ENCODE results near the gene YPEL1. TPM values are rescaled to one million over a fixed set of nuclear protein-coding genes. Genes with fewer than 3 reads are reported as not detected.

Gene YPEL1
- total and polyA plus RNA-seq, 7 donors, result 0.72 to 21.9 (median 4.6) TPM

DNA sequence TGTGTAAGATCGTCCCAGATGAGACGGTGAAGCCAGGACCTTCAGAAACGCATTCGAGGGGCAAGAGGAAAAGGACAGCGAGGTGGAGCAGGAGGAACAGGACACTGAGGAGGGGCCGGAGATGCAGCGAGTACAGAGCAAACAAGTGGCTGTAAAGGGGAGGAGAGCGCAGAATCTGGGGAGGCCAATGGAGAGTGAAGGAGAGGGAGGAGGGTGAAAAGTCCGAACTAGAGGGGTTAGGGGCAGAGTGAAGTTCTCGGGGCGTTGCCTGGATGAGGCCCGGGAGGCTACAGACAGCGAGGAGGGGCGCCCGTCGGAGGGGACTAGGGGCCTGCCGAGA lies 78.6 kb downstream of the YPEL1 start:
- Histone ChIP-seq H3K27me3 (ENCODE audit: insufficient read depth in 3 of 3, low read length in 2 of 3) (peaks cover 0 to 16% (median 4%) of the 10 kb centered on the region in 3 donors), H3K27ac (no peak overlapping the region), H3K9me3 (no peaks in the 10 kb centered on the region), H3K36me3 (ENCODE audit: insufficient read depth in 1 of 2, low read depth in 1 of 2) (no peaks in the 10 kb centered on the region), H3K4me1 (peaks cover 8% of the 10 kb centered on the region), H3K4me3 (peak overlapping the region; percentile 67)
- ATAC-seq, result peak in 1 of 4 donors; percentile 2
- TF ChIP-seq CTCF (IDR thresholded peaks at IDR 0.05), result no peak
- DNase-seq, result no peak
- intact Hi-C loops (cut with DNase I), result no loop called here
- WGBS, 3 donors, result 27 to 31% (median 28%) methylated on average over 15 to 17 of the region's 17 CpGs

DNA sequence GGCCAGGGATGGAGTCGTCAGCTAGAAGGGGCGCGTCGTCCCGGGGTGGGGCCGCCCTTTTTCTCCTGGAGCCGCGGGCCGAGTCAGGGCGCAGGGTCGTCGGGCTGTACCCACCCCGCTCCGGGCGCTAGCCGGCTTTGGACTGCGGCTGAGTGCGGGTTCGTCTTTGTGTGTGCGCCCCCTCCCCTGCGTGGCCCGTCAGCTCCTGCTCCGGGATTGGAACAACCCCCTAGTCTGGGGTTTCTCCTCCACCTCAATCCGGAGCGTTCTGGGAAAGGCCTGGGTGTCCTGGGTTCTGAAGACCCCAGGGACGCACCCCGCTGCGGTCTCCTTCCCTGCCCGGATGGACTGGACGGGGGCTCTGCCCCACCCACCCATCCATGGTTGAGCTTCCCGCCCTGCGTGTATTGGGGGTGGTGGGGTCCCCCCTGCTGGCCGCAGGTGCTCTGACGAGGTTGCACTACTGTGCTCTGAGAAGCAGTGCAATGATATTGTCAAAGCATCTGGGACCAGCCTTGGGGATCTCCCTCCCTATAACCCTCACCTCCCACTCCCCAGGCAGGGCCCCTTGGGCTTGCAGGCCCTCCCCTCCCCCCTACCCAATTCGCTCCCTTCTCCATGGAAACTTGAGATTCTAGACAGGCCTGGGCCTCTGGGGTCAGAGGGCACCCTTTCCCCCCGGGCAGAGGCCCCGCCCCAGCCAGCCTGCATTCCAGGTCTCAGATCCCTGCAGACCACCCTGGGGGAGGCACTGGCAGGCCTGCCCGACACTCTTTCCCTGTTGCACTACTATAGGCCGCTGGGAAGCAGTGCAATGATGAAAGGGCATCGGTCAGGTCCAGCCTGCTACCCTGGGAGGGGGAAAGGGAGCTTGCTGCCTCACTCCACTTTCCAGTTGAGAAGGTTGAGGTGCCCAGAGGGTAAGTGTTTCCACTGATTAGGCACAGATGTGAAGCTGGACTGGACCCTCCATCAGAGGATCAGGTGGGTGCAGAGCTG lies 82.7 kb downstream of the YPEL1 start:
- H3K27me3 ChIP-seq (ENCODE audit: insufficient read depth in 3 of 3, low read length in 2 of 3), result peaks cover 0 to 10% (median 4%) of the 10 kb centered on the region in 3 donors
- intact Hi-C loops (cut with DNase I), result no loop called here
- 25 to 31% (median 27%) methylated on average over 30 to 40 of the region's 40 CpGs for WGBS, 3 donors
- ATAC-seq (peak in 2 of 4 donors; percentile 8 to 13), DNase-seq (no peak)
- no peak for TF ChIP-seq CTCF (IDR thresholded peaks at IDR 0.05)
- H3K36me3 ChIP-seq (ENCODE audit: insufficient read depth in 1 of 2, low read depth in 1 of 2), result no peaks in the 10 kb centered on the region
- H3K27ac ChIP-seq, result no peak overlapping the region
- no peaks in the 10 kb centered on the region for H3K9me3 ChIP-seq
- H3K4me1 ChIP-seq, result peaks cover 15% of the 10 kb centered on the region
- H3K4me3 ChIP-seq, result peak overlapping the region; percentile 66

DNA sequence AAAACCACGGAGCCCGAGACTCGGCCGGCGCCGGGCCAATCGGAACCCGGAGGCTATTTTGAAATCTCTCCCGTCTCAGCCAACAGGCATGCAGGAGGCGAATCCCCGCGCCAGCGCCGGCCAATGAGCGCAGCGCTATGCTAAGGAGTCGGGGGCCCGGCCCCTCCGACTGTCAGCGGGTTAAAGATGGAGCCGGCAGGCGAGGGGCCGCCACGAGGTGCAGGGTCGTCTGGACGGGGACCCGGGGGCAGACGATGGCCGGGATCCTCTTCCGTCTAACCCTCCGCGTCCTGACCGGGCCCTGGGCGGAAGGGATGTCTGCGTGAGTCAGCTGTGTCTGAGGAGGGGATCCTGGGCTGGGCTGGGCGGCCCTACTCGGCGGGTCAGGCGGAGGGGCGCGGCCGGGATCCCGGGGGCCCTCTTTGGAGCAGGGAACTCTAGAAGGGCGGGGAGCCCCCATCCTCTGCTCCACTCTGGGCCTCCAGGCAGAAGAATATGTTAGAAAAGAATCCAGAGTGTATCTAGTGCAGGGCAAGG lies 83.5 kb downstream of the YPEL1 start:
- no peaks in the 10 kb centered on the region for H3K9me3 ChIP-seq
- peak overlapping the region; percentile 66 for H3K4me3 ChIP-seq
- H3K36me3 ChIP-seq (ENCODE audit: insufficient read depth in 1 of 2, low read depth in 1 of 2), result no peaks in the 10 kb centered on the region
- H3K4me1 ChIP-seq, result peaks cover 10% of the 10 kb centered on the region
- no peak overlapping the region for H3K27ac ChIP-seq
- intact Hi-C loops (cut with DNase I), result no loop called here
- 0 to 1% (median 0%) methylated on average over 41 to 44 of the region's 44 CpGs for WGBS, 3 donors
- DNase-seq (peak; percentile 90), ATAC-seq (peak; percentile 87 to 97 (median 92))
- no peak for TF ChIP-seq CTCF (IDR thresholded peaks at IDR 0.05)
- H3K27me3 ChIP-seq (ENCODE audit: insufficient read depth in 3 of 3, low read length in 2 of 3), result peaks cover 0 to 3% (median 2%) of the 10 kb centered on the region in 3 donors

- H3K27ac ChIP-seq, result no peak overlapping the region
- ATAC-seq (peak; percentile 7 to 51 (median 29)), DNase-seq (no peak)
- intact Hi-C loops (cut with DNase I), result no loop called here
- peak overlapping the region; percentile 66 for H3K4me3 ChIP-seq
- H3K9me3 ChIP-seq, result no peaks in the 10 kb centered on the region
- TF ChIP-seq CTCF (IDR thresholded peaks at IDR 0.05), result no peak
- H3K27me3 ChIP-seq (ENCODE audit: insufficient read depth in 3 of 3, low read length in 2 of 3), result no peaks in the 10 kb centered on the region
- no peaks in the 10 kb centered on the region for H3K36me3 ChIP-seq (ENCODE audit: insufficient read depth in 1 of 2, low read depth in 1 of 2)
- H3K4me1 ChIP-seq, result peaks cover 10% of the 10 kb centered on the region
- WGBS, 3 donors, result 2% methylated on average over 29 of the region's 29 CpGs
These were observed 84.0 kb downstream of the YPEL1 start for GRCh38 chr22:21651521-21652009.

Data from psoas muscle (tissue), 8 donors.